HG03469 (cell line): ENCODE results near the gene RBM22.
"Not testable (repeated sequence)": the region's sequence is repeated elsewhere in the genome, so short reads cannot be mapped to it uniquely, and the experiment has no call there.

Experiments
- ATAC-seq: cut with Tn5 transposase; IDR thresholded peaks from one replicate; pipeline ENCODE4 v1.9.1; 2021; ENCODE audit warnings: mild to moderate bottlenecking, moderate library complexity, moderate number of reproducible peaks; ENCODE audit not compliant: unreplicated experiment

The RBM22 gene

GRCh38 chr5:150700594-150701377 lies at the start of gene RBM22:
Gene RBM22 (minus strand): TSS chr5:150701062. CDS start chr5:150700985, 77 bp downstream.
- ATAC-seq: peak; percentile 80

- no peak for ATAC-seq
These were observed 49.6 kb upstream of the RBM22 start for GRCh38 chr5:150750469-150750868.

- not testable (repeated sequence) for ATAC-seq
These were observed 42.3 kb upstream of the RBM22 start for GRCh38 chr5:150743142-150743488.

- not testable (repeated sequence) for ATAC-seq
These were observed 41.7 kb upstream of the RBM22 start for GRCh38 chr5:150742455-150743141.

- no peak for ATAC-seq
These were observed 40.1 kb upstream of the RBM22 start for GRCh38 chr5:150740992-150741391.

GRCh38 chr5:150738862-150739261 lies 38.0 kb upstream of the RBM22 start:
- ATAC-seq: no peak

- no peak for ATAC-seq
These were observed 33.9 kb upstream of the RBM22 start for GRCh38 chr5:150734579-150735384.

GRCh38 chr5:150731669-150732242 lies 30.9 kb upstream of the RBM22 start:
- ATAC-seq: no peak

GRCh38 chr5:150729859-150730258 lies 29.0 kb upstream of the RBM22 start:
- no peak for ATAC-seq

GRCh38 chr5:150723845-150724244 lies 23.0 kb upstream of the RBM22 start:
- ATAC-seq: no peak

- no peak for ATAC-seq
These were observed 9.3 kb upstream of the RBM22 start for GRCh38 chr5:150710165-150710564.

GRCh38 chr5:150706776-150707390 lies 6.0 kb upstream of the RBM22 start:
- no peak for ATAC-seq

- ATAC-seq: no peak
These were observed 2.9 kb upstream of the RBM22 start for GRCh38 chr5:150703762-150704161.

- ATAC-seq: peak; percentile 12
These were observed 642 bp downstream of the RBM22 start for GRCh38 chr5:150700246-150700593.

GRCh38 chr5:150694612-150695011 lies 6.2 kb downstream of the RBM22 start:
- no peak for ATAC-seq

GRCh38 chr5:150692276-150692675 lies 8.6 kb downstream of the RBM22 start:
- ATAC-seq: no peak

GRCh38 chr5:150690760-150691159 lies 10.1 kb downstream of the RBM22 start:
- no peak for ATAC-seq

- no peak for ATAC-seq
These were observed 11.7 kb downstream of the RBM22 start for GRCh38 chr5:150689120-150689519.

- ATAC-seq: no peak
These were observed 24.3 kb downstream of the RBM22 start for GRCh38 chr5:150676578-150676977.

- ATAC-seq: no peak
These were observed 25.8 kb downstream of the RBM22 start for GRCh38 chr5:150675069-150675468.

GRCh38 chr5:150674341-150674821 lies 26.5 kb downstream of the RBM22 start:
- no peak for ATAC-seq
